HepG2 (cell line): ENCODE results near the gene IFI27L2. TPM values are rescaled to one million over a fixed set of nuclear protein-coding genes. Genes with fewer than 3 reads are reported as not detected.

Source experiments
- ATAC-seq: fragments of 200-7000 bp; cut with Tn5 transposase; 3 replicates; pipeline ENCODE4 v1.9.1; 2020; ENCODE audit warnings: mild to moderate bottlenecking, moderate library complexity
- BruUV-seq: library from RNA; stranded (reverse); fragments of 400-500 nt; replicated peaks from 2 replicates; lab custom pipeline; 2021; lab: Mats Ljungman, UMichigan
- CTCF ChIA-PET: fragments of 300-600 bp; formaldehyde crosslinking; extraction: SDS; loops from one replicate; lab custom pipeline; 2021; ENCODE audit warnings: low total read pairs, inconsistent platforms, low intra/inter-chr PET ratio; lab: Yijun Ruan, JAX
- POLR2A ChIA-PET: fragments of 350-600 bp; sonication (Branson Sonifier 250); formaldehyde crosslinking; loops from one replicate; lab custom pipeline; 2020; ENCODE audit warnings: antibody characterized with exemption, inconsistent platforms; lab: Yijun Ruan, JAX
- DNase-seq: peaks from one replicate; pipeline ENCODE4 v3.0.0-alpha.2; 2015; ENCODE audit warnings: low spot score
- FAIRE-seq: peaks from 3 replicates; lab custom pipeline; 2011; peaks lifted over from hg19 to GRCh38; lab: Jason Lieb, UNC
- H2AFZ ChIP-seq: one replicate; pipeline ENCODE4 v1.6.1; 2011; ENCODE audit warnings: low read length, inconsistent platforms
- H3K27ac ChIP-seq: fragments of 300-600 bp; 3 replicates; pipeline ENCODE4 v1.8.0; 2011; ENCODE audit warnings: mixed run types, mild to moderate bottlenecking, mixed read lengths, low read length, inconsistent platforms; ENCODE audit not compliant: insufficient read depth; ENCODE audit errors: extremely low read length
- H3K27me3 ChIP-seq, 2 experiments: fragments of 200-600 bp in 1 of 2; 2 replicates in 1 of 2; 3 replicates in 1 of 2; pipeline versions ENCODE4 v1.6.0 to v1.8.0; 2011; ENCODE audit warnings: low read length in 2 of 2, mild to moderate bottlenecking in 2 of 2, moderate library complexity in 2 of 2, inconsistent platforms in 1 of 2; ENCODE audit not compliant: insufficient read depth in 2 of 2, control insufficient read depth in 1 of 2
- H3K36me3 ChIP-seq, 2 experiments: fragments of 200-600 bp in 1 of 2; replicated peaks in 1 of 2; 2 replicates in 1 of 2; 3 replicates in 1 of 2; pipeline versions ENCODE4 v1.5.1 to v1.8.0; 2011; ENCODE audit warnings: low read length in 2 of 2, inconsistent platforms in 1 of 2; ENCODE audit not compliant: insufficient read depth in 2 of 2, control insufficient read depth in 1 of 2
- H3K4me1 ChIP-seq: 2 replicates; pipeline ENCODE4 v1.5.1; 2012; ENCODE audit warnings: low read length, inconsistent platforms; ENCODE audit not compliant: insufficient read depth
- H3K4me2 ChIP-seq: 2 replicates; pipeline ENCODE4 v1.6.0; 2011; ENCODE audit warnings: low read depth, low read length, inconsistent platforms
- H3K4me3 ChIP-seq, 3 experiments: fragments of 200-600 bp in 1 of 3; sonication (generic), shearing (Covaris generic) in 1 of 3; replicated peaks in 1 of 3; 2 replicates each; pipeline ENCODE4 v1.5.1; 2011 to 2016; ENCODE audit warnings: low read length in 3 of 3, inconsistent platforms in 2 of 3, low read depth in 2 of 3, mild to moderate bottlenecking in 2 of 3, control low read depth in 1 of 3, mixed read lengths in 1 of 3; ENCODE audit not compliant: insufficient read depth in 1 of 3
- H3K79me2 ChIP-seq: one replicate; pipeline ENCODE4 v1.6.1; 2011; ENCODE audit warnings: low read length, inconsistent platforms; ENCODE audit not compliant: insufficient read depth
- H3K9ac ChIP-seq: 2 replicates; pipeline ENCODE4 v1.6.0; 2011; ENCODE audit warnings: mild to moderate bottlenecking, low read depth, low read length, inconsistent platforms; ENCODE audit not compliant: insufficient read depth
- H3K9me3 ChIP-seq: 2 replicates; pipeline ENCODE4 v1.5.1; 2012; ENCODE audit warnings: mild to moderate bottlenecking, low read length
- H4K20me1 ChIP-seq: 2 replicates; pipeline ENCODE4 v1.6.0; 2011; ENCODE audit warnings: inconsistent platforms, mild to moderate bottlenecking, low read length, moderate library complexity; ENCODE audit not compliant: insufficient read depth
- KLF6 ChIP-seq: IDR thresholded peaks from 2 replicates; pipeline ENCODE4 v1.8.0; 2016; ENCODE audit warnings: missing biosample characterization, missing genetic modification reagents
- RARA ChIP-seq: IDR thresholded peaks from 2 replicates; pipeline ENCODE4 v1.6.1; 2016; ENCODE audit warnings: missing genetic modification reagents, missing compliant biosample characterization
- RORA ChIP-seq: sonication (generic); formaldehyde crosslinking; IDR thresholded peaks from 2 replicates; pipeline ENCODE4 v1.5.0; 2020; ENCODE audit warnings: mild to moderate bottlenecking, missing genetic modification reagents, moderate library complexity
- SKIL ChIP-seq: sonication (generic); formaldehyde crosslinking; IDR thresholded peaks from 2 replicates; pipeline ENCODE4 v1.8.0; 2022; ENCODE audit warnings: missing genetic modification reagents, mild to moderate bottlenecking, moderate library complexity, borderline replicate concordance
- ZBTB20 ChIP-seq: sonication (generic); formaldehyde crosslinking; IDR thresholded peaks from 2 replicates; pipeline ENCODE4 v1.8.1; 2023; ENCODE audit warnings: missing genetic modification reagents, low read depth, mild to moderate bottlenecking, borderline replicate concordance
- ZFP62 ChIP-seq: sonication (generic); formaldehyde crosslinking; IDR thresholded peaks from 2 replicates; pipeline ENCODE4 v1.4.0; 2020; ENCODE audit warnings: missing genetic modification reagents
- ZNF556 ChIP-seq: sonication (generic); formaldehyde crosslinking; IDR thresholded peaks from 2 replicates; pipeline ENCODE4 v1.4.0; 2020; ENCODE audit warnings: mild to moderate bottlenecking, missing genetic modification reagents, borderline replicate concordance
- whole genome bisulfite sequencing: methylation state at CpG from one replicate; pipeline ENCODE4 v1.1.6; 2017; ENCODE audit warnings: low lambda C conversion rate; 5-methylcytosine and 5-hydroxymethylcytosine counted together
- in situ Hi-C: cut with HindIII; loops from 2 replicates; pipeline ENCODE4 v1.10.0; 2017; ENCODE audit warnings: low pct_unique_long_range_greater_than_20kb; ENCODE audit not compliant: extremely low pct_ligation_motif_present
- intact Hi-C: fragments of 100-400 bp; cut with micrococcal nuclease; formaldehyde crosslinking; loops from one replicate; pipeline ENCODE4 v1.10.0; 2022; ENCODE audit not compliant: unreplicated experiment
- polyA plus RNA-seq, 8 experiments: library from polyadenylated mRNA; depleted of rRNA in 3 of 8; stranded (reverse) in 7 of 8; unstranded in 1 of 8; fragments of >200 nt; fragmentation: Illumina TruSeq in 4 of 8; extraction: Trizol in 4 of 8; gene quantifications; 2 replicates each; pipeline versions ENCODE4 v1.2.1 to v1.2.3, GENCODE V29; 2011 to 2016; ENCODE audit warnings: low read depth in 4 of 8, missing spikeins in 1 of 8, mixed read lengths in 1 of 8; ENCODE audit not compliant: insufficient read depth in 1 of 8
- total RNA-seq, 5 experiments: library from RNA; depleted of rRNA; stranded (reverse); fragments of >200 nt; fragmentation: Illumina TruSeq; extraction: Trizol; gene quantifications; 2 replicates each; pipeline ENCODE4 v1.2.3, GENCODE V29; 2016; ENCODE audit warnings: low read depth in 1 of 5
- TF ChIP-seq, protein P1 (sequence below): sonication (generic); formaldehyde crosslinking; IDR thresholded peaks from 2 replicates; pipeline ENCODE4 v1.5.1; 2020; ENCODE audit warnings: missing genetic modification reagents, mild to moderate bottlenecking, borderline replicate concordance

IFI27L2 gene
- total and polyA plus RNA-seq, 2 of the 13 experiments (the other 11 are each of a cell fraction or from before 2014, with no cell fraction given): 4.3 to 4.8 TPM

- no peak overlapping the region for H3K27ac ChIP-seq
- no peak for DNase-seq
- H3K4me2 ChIP-seq: no peak overlapping the region
- FAIRE-seq: no peak
- no peak overlapping the region for H3K9ac ChIP-seq
- peaks cover 14% of the 10 kb centered on the region for H3K4me1 ChIP-seq
- no peaks in the 10 kb centered on the region for H4K20me1 ChIP-seq
- no peak for ATAC-seq
- TF ChIP-seq, protein P1, sequence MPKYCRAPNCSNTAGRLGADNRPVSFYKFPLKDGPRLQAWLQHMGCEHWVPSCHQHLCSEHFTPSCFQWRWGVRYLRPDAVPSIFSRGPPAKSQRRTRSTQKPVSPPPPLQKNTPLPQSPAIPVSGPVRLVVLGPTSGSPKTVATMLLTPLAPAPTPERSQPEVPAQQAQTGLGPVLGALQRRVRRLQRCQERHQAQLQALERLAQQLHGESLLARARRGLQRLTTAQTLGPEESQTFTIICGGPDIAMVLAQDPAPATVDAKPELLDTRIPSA (CRISPR knock-in tag): no peak
- TF ChIP-seq ZNF556 (CRISPR knock-in tag) (no peak), ZFP62 (CRISPR knock-in tag) (no peak), RORA (no peak), RARA (CRISPR knock-in tag) (no peak), SKIL (no peak), ZBTB20 (CRISPR knock-in tag) (no peak), KLF6 (CRISPR knock-in tag) (no peak)
- no peaks in the 10 kb centered on the region for H3K79me2 ChIP-seq
- intact Hi-C loops: no loop called here
- no peak overlapping the region for H2AFZ ChIP-seq
- H3K27me3 ChIP-seq: no peaks in the 10 kb centered on the region
- CTCF ChIA-PET: no interaction called here
- WGBS: no CpG with 5 or more reads among the region's 10 CpGs
- BruUV-seq: no TSS peak
- H3K4me3 ChIP-seq: no peak overlapping the region
- POLR2A ChIA-PET: no interaction called here
- in situ Hi-C loops: no loop called here
- no peaks in the 10 kb centered on the region for H3K9me3 ChIP-seq
- 0 out of 5 replicates have a peak, but pooled peaks cover 0 to 5% of the 10 kb centered on the region in 2 experiments for H3K36me3 ChIP-seq
These were observed 27.7 kb downstream of the IFI27L2 start for GRCh38 chr14:94101748-94102147.
